Glutamatergic neuron (in vitro differentiated cells): Measurements from ENCODE around the gene KCNN3. TPM values are rescaled to one million over a fixed set of nuclear protein-coding genes. Genes with fewer than 3 reads are reported as not detected.

Source experiments
- DNase-seq: peaks from one replicate; pipeline ENCODE4 v3.0.0; 2022
- H3K27ac Mint-ChIP-seq: one replicate; pipeline ENCODE4 v1.8.0; 2020; ENCODE audit warnings: mild to moderate bottlenecking, mixed read lengths, inconsistent platforms; ENCODE audit not compliant: unreplicated experiment
- H3K27me3 Mint-ChIP-seq: one replicate; pipeline ENCODE4 v1.8.0; 2020; ENCODE audit warnings: mild to moderate bottlenecking, moderate library complexity, mixed read lengths, inconsistent platforms; ENCODE audit not compliant: unreplicated experiment
- H3K36me3 Mint-ChIP-seq: one replicate; pipeline ENCODE4 v1.8.0; 2020; ENCODE audit warnings: mild to moderate bottlenecking, mixed read lengths, inconsistent platforms; ENCODE audit not compliant: unreplicated experiment
- H3K4me1 Mint-ChIP-seq: one replicate; pipeline ENCODE4 v1.8.0; 2020; ENCODE audit warnings: mild to moderate bottlenecking, low read depth, mixed read lengths, inconsistent platforms; ENCODE audit not compliant: unreplicated experiment
- H3K4me3 Mint-ChIP-seq: one replicate; pipeline ENCODE4 v1.8.0; 2020; ENCODE audit warnings: mild to moderate bottlenecking, mixed read lengths, inconsistent platforms; ENCODE audit not compliant: unreplicated experiment
- H3K9me3 Mint-ChIP-seq: one replicate; pipeline ENCODE4 v1.8.0; 2020; ENCODE audit warnings: mild to moderate bottlenecking, moderate library complexity, mixed read lengths, inconsistent platforms; ENCODE audit not compliant: unreplicated experiment
- total RNA-seq: library from RNA; stranded (reverse); fragmentation: NEBNext Ultra II Directional; extraction: Animal tissue kit (Norgen Biotek cat#: 25700); gene quantifications from one replicate; pipeline ENCODE4 v1.2.1, GENCODE V29; 2021; ENCODE audit not compliant: unreplicated experiment
- TF ChIP-seq, protein P1 (sequence below): fragments of 200-600 bp; sonication (generic); IDR thresholded peaks from one replicate; pipeline ENCODE4 v1.5.0; 2021; ENCODE audit not compliant: partially characterized antibody, unreplicated experiment

KCNN3 gene
- total RNA-seq, 1 donor from 2014 or later: 3.8 TPM

GRCh38 chr1:154867841-154868605 is 2.1 kb downstream of the KCNN3 start:
- DNase-seq: no peak
- TF ChIP-seq, protein P1, sequence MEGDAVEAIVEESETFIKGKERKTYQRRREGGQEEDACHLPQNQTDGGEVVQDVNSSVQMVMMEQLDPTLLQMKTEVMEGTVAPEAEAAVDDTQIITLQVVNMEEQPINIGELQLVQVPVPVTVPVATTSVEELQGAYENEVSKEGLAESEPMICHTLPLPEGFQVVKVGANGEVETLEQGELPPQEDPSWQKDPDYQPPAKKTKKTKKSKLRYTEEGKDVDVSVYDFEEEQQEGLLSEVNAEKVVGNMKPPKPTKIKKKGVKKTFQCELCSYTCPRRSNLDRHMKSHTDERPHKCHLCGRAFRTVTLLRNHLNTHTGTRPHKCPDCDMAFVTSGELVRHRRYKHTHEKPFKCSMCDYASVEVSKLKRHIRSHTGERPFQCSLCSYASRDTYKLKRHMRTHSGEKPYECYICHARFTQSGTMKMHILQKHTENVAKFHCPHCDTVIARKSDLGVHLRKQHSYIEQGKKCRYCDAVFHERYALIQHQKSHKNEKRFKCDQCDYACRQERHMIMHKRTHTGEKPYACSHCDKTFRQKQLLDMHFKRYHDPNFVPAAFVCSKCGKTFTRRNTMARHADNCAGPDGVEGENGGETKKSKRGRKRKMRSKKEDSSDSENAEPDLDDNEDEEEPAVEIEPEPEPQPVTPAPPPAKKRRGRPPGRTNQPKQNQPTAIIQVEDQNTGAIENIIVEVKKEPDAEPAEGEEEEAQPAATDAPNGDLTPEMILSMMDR: no peak
- peaks cover 11% of the 10 kb centered on the region for H3K27me3 Mint-ChIP-seq
- H3K9me3 Mint-ChIP-seq: peaks cover 7% of the 10 kb centered on the region
- peak overlapping the region; percentile 31 for H3K27ac Mint-ChIP-seq
- H3K4me1 Mint-ChIP-seq: peaks cover 54% of the 10 kb centered on the region
- H3K36me3 Mint-ChIP-seq: no peaks in the 10 kb centered on the region
- H3K4me3 Mint-ChIP-seq: peak overlapping the region; percentile 84

GRCh38 chr1:154867064-154867825 is 2.8 kb downstream of the KCNN3 start:
- peaks cover 7% of the 10 kb centered on the region for H3K9me3 Mint-ChIP-seq
- no peaks in the 10 kb centered on the region for H3K36me3 Mint-ChIP-seq
- H3K4me3 Mint-ChIP-seq: peak overlapping the region; percentile 84
- H3K27ac Mint-ChIP-seq: peak overlapping the region; percentile 20
- TF ChIP-seq, protein P1: no peak
- no peak for DNase-seq
- peaks cover 60% of the 10 kb centered on the region for H3K4me1 Mint-ChIP-seq
- peaks cover 11% of the 10 kb centered on the region for H3K27me3 Mint-ChIP-seq

DNA sequence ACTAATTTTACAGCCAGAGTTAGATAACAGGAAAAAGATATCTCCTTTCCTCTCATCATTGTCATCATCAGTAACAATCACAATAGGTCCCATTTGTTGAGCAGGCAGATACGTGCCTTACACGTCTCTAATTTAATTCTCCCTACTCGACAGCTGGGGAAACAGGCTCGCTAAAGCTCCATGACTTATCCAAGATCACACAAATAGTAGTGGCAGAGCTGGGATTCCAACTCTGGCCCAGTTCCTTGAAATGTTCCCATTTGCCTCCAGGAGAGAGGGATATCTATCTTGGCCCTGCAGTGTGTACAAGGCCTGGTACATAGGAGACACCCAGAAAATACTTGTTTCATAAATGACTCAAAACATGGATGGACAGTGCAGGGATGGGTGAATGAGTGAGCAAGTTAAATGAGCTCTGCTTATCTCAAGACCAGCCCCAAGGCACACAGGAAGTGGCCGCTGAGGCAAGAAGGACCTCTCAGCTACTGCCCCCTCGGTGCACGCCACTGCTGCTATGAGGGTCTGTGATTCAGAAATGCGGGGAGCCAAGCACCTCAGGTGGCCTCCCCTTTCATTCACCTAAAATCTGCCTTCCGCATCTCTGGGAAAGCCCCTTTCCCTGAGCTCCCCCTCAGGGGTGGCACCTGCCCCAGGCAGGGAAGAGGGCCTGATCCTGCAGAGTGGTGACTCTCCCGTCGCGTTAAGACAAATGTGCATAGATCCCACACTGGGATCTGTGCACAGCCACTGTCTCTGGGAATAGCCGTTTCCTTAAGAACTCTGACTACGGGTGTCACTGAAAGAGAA is 3.6 kb downstream of the KCNN3 start:
- H3K4me1 Mint-ChIP-seq: peaks cover 66% of the 10 kb centered on the region
- no peaks in the 10 kb centered on the region for H3K36me3 Mint-ChIP-seq
- no peak for DNase-seq
- H3K9me3 Mint-ChIP-seq: peaks cover 3% of the 10 kb centered on the region
- TF ChIP-seq, protein P1: no peak
- H3K27ac Mint-ChIP-seq: no peak overlapping the region
- H3K27me3 Mint-ChIP-seq: peaks cover 8% of the 10 kb centered on the region
- H3K4me3 Mint-ChIP-seq: peak overlapping the region; percentile 53

DNA sequence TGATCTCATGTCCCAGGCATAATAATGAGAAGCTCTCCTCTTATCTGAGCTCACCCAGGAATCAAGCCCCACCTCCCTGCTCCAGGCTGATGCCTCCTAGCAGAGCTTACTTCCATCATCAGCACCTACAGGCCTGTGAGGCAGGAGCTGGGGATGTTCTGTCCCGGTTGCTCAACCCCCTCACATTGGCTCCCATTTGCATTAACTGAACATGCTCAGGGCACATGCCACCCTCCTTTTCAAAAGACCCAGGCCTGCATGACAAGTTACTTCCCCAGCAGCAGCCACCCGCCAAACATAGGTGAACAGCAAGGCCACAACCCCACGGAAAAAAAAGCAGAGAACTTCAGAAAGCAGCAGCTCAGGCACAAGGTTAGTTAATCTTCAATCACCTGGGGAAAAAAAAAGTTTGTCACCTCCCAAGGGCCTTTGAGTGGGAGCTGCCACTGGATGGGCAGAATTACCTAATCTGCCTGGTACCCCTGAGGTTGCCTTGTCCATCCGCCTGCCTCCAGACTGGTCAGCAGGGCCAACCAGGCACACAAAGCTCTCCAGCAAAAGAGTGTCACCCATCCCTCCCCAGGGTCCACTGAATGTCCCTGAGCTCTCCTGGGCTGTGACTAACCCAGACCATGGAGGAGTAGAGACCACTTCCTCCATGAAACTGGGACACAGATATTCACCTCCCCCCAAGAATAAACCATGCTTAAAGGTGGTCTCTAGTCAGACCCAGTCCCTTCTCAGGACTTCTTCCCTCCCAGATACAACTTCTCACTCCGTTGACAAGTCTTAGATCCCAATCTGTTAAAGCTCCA is 4.4 kb downstream of the KCNN3 start:
- DNase-seq: no peak
- TF ChIP-seq, protein P1: no peak
- H3K9me3 Mint-ChIP-seq: no peaks in the 10 kb centered on the region
- H3K36me3 Mint-ChIP-seq: no peaks in the 10 kb centered on the region
- no peak overlapping the region for H3K27ac Mint-ChIP-seq
- peaks cover 64% of the 10 kb centered on the region for H3K4me1 Mint-ChIP-seq
- peaks cover 9% of the 10 kb centered on the region for H3K27me3 Mint-ChIP-seq
- H3K4me3 Mint-ChIP-seq: peak overlapping the region; percentile 44
